GM19035 (cell line): ENCODE measurements around the gene SLC30A7.

ENCODE experiments used
- ATAC-seq: cut with Tn5 transposase; IDR thresholded peaks from one replicate; pipeline ENCODE4 v1.9.1; 2021; ENCODE audit not compliant: unreplicated experiment

The SLC30A7 gene

DNA sequence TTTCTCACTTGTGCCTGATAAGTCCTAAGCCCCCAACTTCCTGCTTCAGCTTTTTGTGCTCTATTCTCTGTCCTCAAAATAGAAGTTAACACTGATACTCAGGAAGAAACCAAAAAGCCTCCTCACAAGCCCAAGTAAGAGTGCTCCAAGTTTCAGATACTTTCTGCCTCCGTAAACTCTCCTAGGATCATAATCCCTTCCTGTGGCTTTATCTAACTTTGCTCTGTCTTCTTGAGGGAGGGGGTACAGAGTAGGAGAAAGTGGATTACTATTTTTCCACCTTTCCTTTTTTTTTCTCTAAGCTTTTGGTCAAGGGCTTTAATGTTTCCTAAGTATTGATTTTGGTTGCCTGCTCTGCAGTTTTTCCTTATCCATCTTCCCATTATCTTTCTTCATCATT is 75.1 kb downstream of the SLC30A7 start:
- ATAC-seq, result no peak

- no peak for ATAC-seq
Measured at GRCh38 chr1:100972185-100972584, 76.3 kb downstream of the SLC30A7 start.

DNA sequence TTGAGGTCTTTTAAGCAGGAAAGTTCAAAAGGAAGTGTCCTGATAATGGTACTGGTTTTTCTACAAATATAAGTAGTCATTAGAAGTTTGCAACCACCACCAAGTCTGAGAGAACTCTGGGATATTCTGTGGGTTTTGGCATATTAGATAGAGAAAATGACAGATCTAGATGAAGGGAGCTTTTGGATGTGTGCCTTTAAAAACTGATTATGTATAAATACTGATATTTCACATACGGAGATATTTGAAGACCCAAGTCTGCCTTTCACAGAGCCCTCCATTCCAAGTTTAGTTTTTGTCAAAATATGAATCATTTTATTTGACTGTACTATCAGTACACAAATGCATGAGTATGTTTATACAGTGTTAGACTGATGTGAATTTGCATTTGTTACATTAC is 81.0 kb downstream of the SLC30A7 start:
- no peak for ATAC-seq

- no peak for ATAC-seq
Measured at GRCh38 chr1:100979631-100980030, 83.7 kb downstream of the SLC30A7 start.

GRCh38 chr1:100982793-100983192 is 86.9 kb downstream of the SLC30A7 start:
- no peak for ATAC-seq

DNA sequence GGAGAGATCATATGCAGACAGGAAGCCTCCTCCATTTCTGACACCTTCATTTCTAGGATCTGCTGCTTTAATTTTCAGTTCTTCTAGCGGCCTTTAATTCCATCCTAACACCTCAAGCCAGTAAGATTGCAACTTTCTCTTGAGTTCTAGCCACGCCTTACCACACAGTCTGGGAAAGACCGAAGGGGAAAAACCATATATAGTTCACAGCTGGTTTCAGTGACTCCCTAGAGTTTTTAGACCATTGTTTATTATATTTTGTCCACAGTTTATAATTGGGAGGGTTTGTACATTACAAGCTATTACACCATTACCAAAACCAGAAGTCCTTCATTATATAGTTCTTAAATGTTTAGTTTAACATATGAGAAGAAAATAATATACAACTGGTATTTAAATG is 92.2 kb downstream of the SLC30A7 start:
- ATAC-seq, result no peak

GRCh38 chr1:100989306-100990077 is 93.6 kb downstream of the SLC30A7 start:
- no peak for ATAC-seq

- ATAC-seq, result no peak
Measured at GRCh38 chr1:100995198-100995988, 99.5 kb downstream of the SLC30A7 start.

GRCh38 chr1:100998426-100998825 is 102.5 kb downstream of the SLC30A7 start:
- ATAC-seq, result no peak

- ATAC-seq, result no peak
Measured at GRCh38 chr1:101000131-101000873, 104.4 kb downstream of the SLC30A7 start.

- no peak for ATAC-seq
Measured at GRCh38 chr1:101002551-101002950, 106.7 kb downstream of the SLC30A7 start.

- no peak for ATAC-seq
Measured at GRCh38 chr1:101003012-101003650, 107.2 kb downstream of the SLC30A7 start.

DNA sequence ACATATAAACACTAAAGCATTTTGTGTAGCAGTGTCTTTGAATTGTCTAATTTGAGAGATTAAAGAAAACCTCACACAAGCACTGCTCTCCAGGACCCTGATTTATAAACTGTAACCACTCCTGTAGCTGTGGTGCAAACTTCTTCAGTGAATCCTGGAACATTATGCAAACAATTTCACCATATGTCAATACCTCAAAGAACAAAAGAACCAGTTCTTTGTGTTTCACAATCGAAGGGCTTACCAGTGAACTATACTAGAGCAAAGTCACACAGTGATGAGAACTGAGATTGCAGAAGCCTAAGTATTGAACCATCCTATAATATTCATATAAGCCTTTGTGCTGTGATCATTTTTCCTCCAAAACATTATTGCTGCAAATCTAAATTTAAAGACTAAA is 108.2 kb downstream of the SLC30A7 start:
- ATAC-seq, result no peak

- ATAC-seq, result no peak
Measured at GRCh38 chr1:101004670-101005069, 108.8 kb downstream of the SLC30A7 start.

GRCh38 chr1:101005183-101005582 is 109.3 kb downstream of the SLC30A7 start:
- ATAC-seq, result no peak

- ATAC-seq, result no peak
Measured at GRCh38 chr1:101005871-101006270, 110.0 kb downstream of the SLC30A7 start.

DNA sequence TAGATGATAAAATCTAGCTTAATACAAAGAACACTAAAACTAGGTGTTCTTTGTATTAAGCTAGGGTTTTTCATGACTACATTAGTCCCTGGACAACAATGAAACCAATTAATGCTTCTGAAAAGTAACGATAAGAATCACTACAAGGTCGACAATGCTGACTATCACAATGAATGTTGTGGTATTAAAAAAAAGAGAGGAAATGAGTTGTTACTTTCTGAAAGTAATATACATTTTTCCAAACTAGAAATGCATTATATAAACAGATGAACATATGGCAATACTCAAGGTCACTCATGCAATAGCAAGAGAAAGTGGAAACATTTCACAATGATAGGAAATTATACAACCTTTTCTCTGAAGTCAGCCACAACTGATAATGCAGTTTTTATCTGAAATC is 110.7 kb downstream of the SLC30A7 start:
- ATAC-seq, result no peak

DNA sequence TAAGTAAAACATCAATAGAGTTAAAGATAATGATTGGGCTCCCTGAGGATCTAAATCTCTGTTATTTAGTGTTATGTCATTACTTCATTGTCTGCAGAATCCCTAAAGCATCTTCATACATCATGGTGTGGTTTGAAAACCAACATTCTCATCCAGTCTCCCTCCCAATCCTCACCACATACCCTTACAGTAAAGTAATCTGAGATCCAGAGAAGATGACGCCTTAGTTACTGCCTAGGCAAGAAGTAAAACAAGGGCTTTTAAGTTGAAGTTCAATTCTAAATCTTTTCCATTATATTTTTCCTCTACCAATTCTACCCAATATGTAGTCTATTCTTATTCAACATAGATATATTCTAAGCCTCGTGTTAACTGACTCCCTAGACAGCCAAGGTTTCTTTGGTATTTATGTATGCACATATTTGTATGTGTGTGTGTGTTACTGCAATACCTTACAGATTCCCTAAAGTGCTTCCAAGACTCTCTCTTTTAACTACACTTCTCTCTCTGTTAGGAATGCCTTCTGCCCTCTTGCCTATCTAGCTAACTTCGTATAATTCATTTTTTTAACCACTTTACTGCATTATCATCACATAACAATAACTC is 112.4 kb downstream of the SLC30A7 start:
- ATAC-seq, result no peak

- ATAC-seq, result no peak
Measured at GRCh38 chr1:101013776-101014175, 117.9 kb downstream of the SLC30A7 start.

GRCh38 chr1:101017448-101017847 is 121.6 kb downstream of the SLC30A7 start:
- no peak for ATAC-seq

GRCh38 chr1:101022294-101022693 is 126.4 kb downstream of the SLC30A7 start:
- no peak for ATAC-seq
